IPS-18c (cell line): ENCODE data around the gene CABP4.
"Not testable (repeated sequence)": the region's sequence is repeated elsewhere in the genome, so short reads cannot be mapped to it uniquely, and the experiment has no call there.

Experiments
- H3K4me3 ChIP-seq: 2 replicates; pipeline ENCODE4 v1.7.0; 2013; ENCODE audit warnings: low read depth, mild to moderate bottlenecking, low read length, moderate library complexity; ENCODE audit not compliant: insufficient read depth
- H3K9me3 ChIP-seq: one replicate; pipeline ENCODE4 v1.6.1; 2013; ENCODE audit warnings: mild to moderate bottlenecking, low read length, moderate library complexity; ENCODE audit not compliant: control insufficient read depth, insufficient read depth

CABP4 gene

DNA sequence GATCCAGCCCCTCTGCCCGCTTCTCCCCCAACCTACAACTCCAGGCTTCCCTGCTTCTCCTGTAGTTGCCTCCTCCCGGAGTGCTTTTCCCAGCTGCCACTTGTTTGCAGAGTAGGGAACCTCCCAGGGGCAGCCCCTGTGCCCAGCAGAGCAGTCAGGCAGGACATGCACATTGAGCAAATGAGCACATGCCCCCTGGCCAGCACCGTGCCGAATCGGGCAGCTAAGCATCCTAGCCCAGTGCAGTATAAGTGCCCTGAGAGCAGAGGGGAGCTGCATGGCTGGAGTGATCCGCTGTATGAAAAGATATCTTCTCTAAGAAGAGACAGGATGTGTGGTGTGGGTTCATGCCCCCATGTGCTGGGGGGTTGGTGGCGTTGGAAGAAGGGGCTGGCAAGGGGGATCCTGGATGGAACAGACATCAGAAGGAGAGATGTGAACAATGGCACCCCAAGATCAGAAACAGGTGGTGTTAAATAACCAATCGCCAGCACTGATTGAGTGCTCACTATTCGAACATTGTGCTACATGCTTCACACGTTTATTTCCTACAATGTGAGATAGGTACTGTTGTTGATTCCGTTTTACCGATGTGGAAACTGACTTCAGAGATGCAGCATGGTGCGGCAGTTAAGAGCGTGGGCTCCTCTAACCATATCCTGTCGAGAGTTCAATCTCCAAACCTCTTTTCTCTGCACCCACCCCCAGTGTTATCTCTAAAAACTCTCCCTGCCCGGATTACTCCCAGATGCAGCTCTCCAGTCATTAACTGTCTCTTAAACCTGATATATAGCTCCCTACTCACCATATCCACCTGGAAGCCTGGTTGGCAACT, 28.9 kb downstream of the CABP4 start:
- Histone ChIP-seq H3K4me3 (no peak overlapping the region), H3K9me3 (no peaks in the 10 kb centered on the region)

DNA sequence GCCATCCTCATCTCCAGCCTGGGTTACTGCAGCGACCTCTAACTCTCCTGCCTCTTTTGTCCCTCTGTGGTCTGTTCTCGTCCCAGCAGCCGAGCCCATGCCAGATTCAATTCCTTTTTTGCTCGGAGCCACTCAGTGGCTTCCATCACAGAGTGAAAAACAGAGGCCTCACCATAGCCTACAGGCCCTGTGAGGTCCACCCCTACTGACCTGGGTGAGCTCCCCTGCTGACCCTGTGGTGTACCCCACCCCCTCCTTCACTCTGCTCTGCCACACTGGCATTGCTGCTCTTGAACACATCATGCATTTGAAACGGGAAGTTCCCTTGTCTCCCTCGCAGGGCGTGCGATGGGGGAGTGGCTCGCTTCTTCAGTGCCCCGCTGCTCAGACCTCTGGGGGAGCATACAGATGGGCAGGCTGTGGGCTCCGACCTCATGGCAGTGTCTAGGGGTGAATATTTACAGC, 29.7 kb downstream of the CABP4 start:
- H3K9me3 ChIP-seq = no peaks in the 10 kb centered on the region
- H3K4me3 ChIP-seq = no peak overlapping the region

- not testable (repeated sequence) for H3K9me3 ChIP-seq, H3K4me3 ChIP-seq
Observed at GRCh38 chr11:67485873-67486361, 30.8 kb downstream of the CABP4 start.

DNA sequence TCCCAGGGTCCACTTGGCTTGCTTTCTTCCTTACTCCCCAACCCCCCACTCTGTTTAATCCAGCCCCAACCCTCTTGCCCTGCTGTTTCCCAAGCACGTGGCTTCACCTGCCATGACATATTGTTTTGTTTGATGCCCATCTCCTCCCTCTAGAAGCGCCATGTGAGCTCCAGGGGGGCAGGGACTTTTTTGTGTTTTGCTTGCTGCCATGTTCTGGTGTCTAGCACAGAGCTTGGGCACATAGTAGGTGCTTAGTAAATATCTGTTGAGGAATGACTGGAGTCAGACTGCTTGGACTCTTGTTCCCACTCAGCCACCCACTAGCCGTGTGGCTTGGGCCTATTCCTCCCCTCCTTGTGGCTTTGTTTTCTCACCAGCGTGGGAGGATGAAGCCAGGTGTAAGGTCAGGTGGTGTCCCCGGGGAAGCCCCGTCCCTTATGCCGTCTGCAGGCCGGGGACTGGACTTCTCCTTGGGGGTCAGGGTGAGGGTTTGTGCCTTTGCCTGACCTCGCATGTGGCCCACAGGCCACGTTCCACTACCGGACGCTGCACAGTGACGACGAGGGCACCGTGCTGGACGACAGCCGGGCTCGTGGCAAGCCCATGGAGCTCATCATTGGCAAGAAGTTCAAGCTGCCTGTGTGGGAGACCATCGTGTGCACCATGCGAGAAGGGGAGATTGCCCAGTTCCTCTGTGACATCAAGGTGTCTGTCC, 31.5 kb downstream of the CABP4 start:
- Histone ChIP-seq H3K9me3 (no peaks in the 10 kb centered on the region), H3K4me3 (no peak overlapping the region)

- no peaks in the 10 kb centered on the region for H3K9me3 ChIP-seq
- H3K4me3 ChIP-seq = no peak overlapping the region
Observed at GRCh38 chr11:67489203-67489884, 34.2 kb downstream of the CABP4 start.

- Histone ChIP-seq H3K9me3 (no peaks in the 10 kb centered on the region), H3K4me3 (no peak overlapping the region)
Observed at GRCh38 chr11:67489885-67490726, 35.0 kb downstream of the CABP4 start.

DNA sequence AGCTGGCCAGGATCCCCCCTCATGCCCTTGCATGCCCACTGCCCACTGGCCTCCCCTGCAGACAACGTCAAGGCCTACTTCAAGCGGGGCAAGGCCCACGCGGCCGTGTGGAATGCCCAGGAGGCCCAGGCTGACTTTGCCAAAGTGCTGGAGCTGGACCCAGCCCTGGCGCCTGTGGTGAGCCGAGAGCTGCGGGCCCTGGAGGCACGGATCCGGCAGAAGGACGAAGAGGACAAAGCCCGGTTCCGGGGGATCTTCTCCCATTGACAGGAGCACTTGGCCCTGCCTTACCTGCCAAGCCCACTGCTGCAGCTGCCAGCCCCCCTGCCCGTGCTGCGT, 35.5 kb downstream of the CABP4 start:
- no peaks in the 10 kb centered on the region for H3K9me3 ChIP-seq
- H3K4me3 ChIP-seq = no peak overlapping the region

- no peak overlapping the region for H3K4me3 ChIP-seq
- no peaks in the 10 kb centered on the region for H3K9me3 ChIP-seq
Observed at GRCh38 chr11:67491276-67492068, 36.3 kb downstream of the CABP4 start.

- Histone ChIP-seq H3K4me3 (no peak overlapping the region; the same call in 1 of the 2 replicates), H3K9me3 (no peaks in the 10 kb centered on the region)
Observed at GRCh38 chr11:67492069-67492727, 37.0 kb downstream of the CABP4 start.

GRCh38 chr11:67492801-67493547, 37.8 kb downstream of the CABP4 start:
- no peak overlapping the region; the same call in 1 of the 2 replicates for H3K4me3 ChIP-seq
- no peaks in the 10 kb centered on the region for H3K9me3 ChIP-seq

DNA sequence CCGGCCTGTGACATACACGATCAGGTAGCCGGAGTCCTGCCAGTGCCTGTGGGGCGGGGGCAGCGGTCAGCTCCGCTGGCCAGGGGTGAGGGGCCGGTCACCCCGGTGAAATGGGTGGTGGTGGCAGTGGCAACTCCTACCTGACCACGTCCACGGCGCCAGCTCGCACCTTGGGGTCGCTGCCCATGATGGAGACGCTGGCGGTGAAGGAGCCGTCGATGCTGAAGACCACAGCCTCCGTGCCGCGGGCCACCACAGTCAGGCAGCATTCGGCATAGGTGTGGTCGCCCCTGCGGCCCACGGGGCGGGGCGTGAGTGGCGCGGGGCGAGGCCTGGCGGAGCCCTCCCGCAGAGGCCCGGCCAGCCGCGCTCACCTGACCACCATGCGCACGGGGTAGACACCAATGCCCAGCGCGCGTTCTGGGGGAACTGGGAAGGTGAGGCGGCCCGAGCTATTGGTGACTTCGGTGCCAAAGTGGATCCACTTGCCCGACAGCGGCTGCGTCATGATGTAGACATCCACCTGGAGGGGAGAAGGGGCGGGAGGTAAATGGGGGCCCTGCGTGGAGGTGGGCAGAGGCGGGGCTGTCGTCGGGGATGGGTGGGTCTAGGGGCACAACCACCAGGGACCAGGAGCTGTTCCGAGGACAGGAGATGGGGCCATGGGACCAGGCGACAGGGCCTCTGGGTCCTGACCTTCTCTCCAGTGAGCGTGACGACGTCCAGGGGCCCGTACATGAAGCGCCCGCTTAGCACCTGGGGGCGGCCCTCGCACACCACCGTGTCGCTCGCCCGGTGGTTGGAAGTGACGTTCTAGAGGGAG, 38.6 kb downstream of the CABP4 start:
- no peaks in the 10 kb centered on the region for H3K9me3 ChIP-seq
- H3K4me3 ChIP-seq = no peak overlapping the region

- Histone ChIP-seq H3K9me3 (no peaks in the 10 kb centered on the region), H3K4me3 (no peak overlapping the region)
Observed at GRCh38 chr11:67494371-67495233, 39.4 kb downstream of the CABP4 start.

DNA sequence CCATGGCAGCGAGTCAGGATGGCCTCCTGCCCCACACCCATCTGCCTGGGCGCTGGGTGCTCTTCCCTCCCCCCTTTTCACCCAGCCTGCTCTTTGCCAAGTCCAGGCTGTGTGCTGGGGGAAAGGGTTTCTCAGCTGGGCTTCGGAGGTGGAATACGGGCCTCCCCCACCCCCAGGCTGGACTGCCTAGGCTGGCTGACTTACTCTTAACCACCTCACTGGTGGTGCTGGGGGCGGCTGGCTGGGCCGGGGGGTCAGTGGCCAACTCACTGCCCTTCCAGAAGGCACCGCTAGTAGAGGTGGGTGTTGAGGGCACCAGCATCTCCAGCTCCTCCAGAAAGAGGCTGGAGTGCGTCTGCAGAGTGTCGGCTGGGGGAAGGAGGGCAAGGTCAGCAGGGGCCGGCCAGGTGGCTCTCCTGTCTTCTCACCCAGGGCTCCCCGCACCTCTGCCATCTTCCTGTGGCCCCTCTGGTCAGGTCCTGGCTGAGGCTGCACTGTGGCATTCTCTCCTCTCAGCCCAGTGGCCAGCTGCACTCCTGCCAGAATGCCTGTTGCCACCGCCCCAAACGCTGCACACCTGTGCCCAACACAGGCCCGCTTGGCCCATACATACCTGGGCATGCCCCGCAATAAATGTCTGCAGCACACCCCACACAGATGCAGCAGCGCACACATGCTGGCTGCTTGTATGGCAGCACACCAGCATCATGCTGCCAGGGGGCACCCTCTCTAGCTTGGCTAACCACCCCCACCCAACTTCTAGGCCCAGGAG, 40.3 kb downstream of the CABP4 start:
- H3K9me3 ChIP-seq = no peaks in the 10 kb centered on the region

More for the DNA sequence above, 40.3 kb downstream of the CABP4 start:
- H3K4me3 ChIP-seq = no peak overlapping the region
